ENCODE measurements around the gene MYADML2. TPM values are rescaled to one million over a fixed set of nuclear protein-coding genes. Genes with fewer than 3 reads are reported as not detected.

MYADML2 gene
- total RNA-seq, 2 donors from 2014 or later, result 0.27 TPM; not detected in 1

DNA sequence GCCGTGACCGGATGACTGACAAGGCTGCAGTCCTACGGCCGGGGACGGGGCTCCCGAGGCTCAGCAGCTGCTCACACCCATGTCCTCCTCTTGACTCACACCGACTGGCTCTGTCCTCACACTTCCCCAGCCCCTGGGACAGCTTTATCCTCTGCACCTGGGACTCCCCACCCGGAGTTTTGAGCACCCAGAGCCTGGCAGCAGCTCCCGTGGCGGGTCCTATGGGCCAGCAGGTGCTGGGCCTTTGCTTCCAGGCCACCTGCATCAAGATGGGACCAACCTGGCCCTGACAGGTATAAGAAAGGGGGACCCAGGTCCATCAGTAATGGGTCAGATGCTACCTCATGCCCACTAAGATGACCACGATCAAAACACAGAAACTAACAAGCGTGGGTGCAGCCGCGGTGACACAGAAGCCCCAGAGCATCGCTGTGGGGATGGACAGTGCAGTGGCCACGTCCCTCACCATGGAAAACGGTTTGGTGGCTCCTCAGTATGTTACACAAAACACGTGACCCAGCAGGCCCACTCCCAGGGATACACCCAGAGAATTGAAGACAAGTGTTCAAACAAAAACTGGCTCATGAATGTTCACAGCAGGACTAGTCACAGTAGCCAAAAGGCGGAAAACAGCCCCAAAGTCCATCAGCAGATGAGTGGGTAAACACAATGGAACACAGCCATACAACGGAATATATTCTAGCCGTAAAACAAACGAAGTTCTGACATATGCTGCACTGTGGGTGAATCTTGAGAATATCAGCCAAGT is 17.2 kb upstream of the MYADML2 start:
- H3K4me3 ChIP-seq, result no peak overlapping the region
- no peak for DNase-seq
- no peaks in the 10 kb centered on the region for H3K36me3 ChIP-seq
- intact Hi-C loops (cut with DNase I), result no loop called here
- peaks cover 22% of the 10 kb centered on the region for H3K4me1 ChIP-seq
- no peaks in the 10 kb centered on the region for H3K9me3 ChIP-seq
- H3K9ac ChIP-seq (ENCODE audit: low read depth in 2 of 2, low read length in 2 of 2), result no peak overlapping the region
- H3K27ac ChIP-seq, result no peak overlapping the region
- H3K27me3 ChIP-seq, result peaks cover 44% of the 10 kb centered on the region
- TF ChIP-seq, protein P1, sequence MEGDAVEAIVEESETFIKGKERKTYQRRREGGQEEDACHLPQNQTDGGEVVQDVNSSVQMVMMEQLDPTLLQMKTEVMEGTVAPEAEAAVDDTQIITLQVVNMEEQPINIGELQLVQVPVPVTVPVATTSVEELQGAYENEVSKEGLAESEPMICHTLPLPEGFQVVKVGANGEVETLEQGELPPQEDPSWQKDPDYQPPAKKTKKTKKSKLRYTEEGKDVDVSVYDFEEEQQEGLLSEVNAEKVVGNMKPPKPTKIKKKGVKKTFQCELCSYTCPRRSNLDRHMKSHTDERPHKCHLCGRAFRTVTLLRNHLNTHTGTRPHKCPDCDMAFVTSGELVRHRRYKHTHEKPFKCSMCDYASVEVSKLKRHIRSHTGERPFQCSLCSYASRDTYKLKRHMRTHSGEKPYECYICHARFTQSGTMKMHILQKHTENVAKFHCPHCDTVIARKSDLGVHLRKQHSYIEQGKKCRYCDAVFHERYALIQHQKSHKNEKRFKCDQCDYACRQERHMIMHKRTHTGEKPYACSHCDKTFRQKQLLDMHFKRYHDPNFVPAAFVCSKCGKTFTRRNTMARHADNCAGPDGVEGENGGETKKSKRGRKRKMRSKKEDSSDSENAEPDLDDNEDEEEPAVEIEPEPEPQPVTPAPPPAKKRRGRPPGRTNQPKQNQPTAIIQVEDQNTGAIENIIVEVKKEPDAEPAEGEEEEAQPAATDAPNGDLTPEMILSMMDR (IDR thresholded peaks at IDR 0.05), result no peak

DNA sequence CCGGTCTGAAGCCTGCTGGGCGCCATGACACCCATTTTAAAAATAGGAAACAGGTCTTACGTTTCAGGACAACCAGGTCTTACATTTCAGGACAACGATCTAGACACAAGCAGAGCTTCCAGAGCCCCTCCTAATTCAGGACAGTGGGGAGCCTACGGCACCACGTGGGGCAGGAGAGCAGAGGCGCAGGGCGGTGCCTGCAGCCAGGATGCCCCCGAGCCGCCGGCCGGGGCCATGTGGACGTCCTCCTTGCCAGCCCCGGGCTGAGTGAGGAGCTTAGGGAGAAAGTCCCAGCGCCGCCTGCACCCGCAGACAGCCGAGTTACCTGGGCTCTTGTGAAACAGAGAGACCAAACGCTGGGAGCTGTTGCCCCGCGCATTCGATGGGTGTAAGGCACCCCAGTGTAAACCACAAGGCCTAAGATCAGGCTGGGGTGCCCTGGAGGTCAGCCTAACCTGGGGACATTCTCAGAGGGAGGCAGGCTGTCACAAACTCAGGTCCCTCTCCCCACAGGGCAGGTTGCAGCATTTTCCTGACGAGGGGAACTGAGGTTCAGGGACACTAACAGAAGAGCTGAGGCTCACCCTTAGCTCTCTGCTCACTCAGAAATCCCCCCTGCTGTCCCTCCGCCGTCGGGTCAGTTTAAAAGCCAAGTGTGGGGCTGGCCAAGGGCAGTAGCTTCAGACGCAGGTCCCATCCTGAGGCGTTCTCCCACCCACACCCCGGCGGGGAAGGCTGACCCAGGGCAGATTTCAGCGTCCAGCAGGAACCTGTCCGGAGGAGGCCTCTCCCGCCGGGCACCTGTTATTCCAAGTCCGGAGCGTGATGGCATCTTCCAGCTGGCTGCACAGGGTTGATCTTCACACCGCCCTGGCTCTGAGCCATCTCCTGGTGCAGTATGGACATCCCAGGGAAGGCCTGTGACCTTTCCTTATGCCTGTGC is 15.7 kb upstream of the MYADML2 start:
- DNase-seq, result no peak
- H3K27me3 ChIP-seq, result peaks cover 55% of the 10 kb centered on the region
- H3K9ac ChIP-seq (ENCODE audit: low read depth in 2 of 2, low read length in 2 of 2), result no peak overlapping the region
- no peak overlapping the region for H3K4me3 ChIP-seq
- intact Hi-C loops (cut with DNase I), result no loop called here
- TF ChIP-seq, protein P1 (IDR thresholded peaks at IDR 0.05), result no peak
- H3K36me3 ChIP-seq, result no peaks in the 10 kb centered on the region
- no peak overlapping the region for H3K27ac ChIP-seq
- peaks cover 15% of the 10 kb centered on the region for H3K4me1 ChIP-seq
- no peaks in the 10 kb centered on the region for H3K9me3 ChIP-seq

DNA sequence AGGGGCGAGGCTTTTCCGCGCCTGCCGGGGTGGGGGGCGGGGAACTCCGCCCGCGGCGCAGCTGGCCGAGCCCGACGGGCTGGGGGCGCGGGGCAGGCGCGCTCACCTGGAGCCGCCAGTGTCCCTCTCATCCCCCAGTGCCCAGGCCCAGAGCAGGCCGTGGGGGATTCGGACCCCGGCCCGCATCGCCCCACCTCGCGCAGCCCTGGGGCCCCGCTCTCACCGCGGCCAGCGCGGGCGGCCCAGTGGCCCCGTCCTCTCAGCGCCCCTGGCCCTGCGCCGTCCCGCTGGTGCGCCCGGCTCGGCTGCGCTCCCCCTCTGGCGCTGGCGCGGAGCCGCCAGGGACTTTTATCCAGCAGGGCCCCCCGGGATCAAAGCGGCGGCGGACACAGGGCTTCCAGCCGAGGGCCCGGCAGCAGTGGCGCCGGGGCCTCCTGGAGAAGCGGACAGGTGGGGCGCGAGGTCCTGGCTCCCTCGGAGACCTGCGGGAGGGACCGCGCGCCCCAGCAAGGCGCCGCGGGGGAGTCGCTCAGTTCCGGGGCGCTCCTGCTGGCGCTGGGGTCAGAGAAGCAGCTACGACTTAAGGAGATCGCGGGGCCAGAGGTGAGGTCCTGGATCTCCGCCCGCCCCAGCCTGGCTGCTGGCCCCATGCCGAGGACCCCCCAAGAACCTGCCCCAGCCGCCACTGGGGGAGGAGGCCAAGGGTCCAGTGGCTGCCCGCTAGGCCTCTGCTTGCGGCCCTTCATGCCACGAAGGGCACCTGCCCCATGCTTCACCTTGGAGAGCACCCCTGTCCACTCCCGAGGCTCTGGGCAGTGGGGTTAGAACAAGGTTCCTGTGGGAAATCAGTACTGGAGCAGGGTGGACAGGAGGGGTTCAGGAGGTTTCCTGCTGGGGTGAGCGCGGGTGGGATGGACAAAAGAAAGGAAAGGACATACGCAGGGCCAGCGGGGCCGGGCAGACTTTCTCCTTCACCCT is 14.8 kb upstream of the MYADML2 start:
- H3K27ac ChIP-seq, result no peak overlapping the region
- H3K4me1 ChIP-seq, result peaks cover 8% of the 10 kb centered on the region
- H3K9me3 ChIP-seq, result no peaks in the 10 kb centered on the region
- no peak for DNase-seq
- no peaks in the 10 kb centered on the region for H3K36me3 ChIP-seq
- TF ChIP-seq, protein P1 (IDR thresholded peaks at IDR 0.05), result no peak
- intact Hi-C loops (cut with DNase I), result no loop called here
- peaks cover 55% of the 10 kb centered on the region for H3K27me3 ChIP-seq
- H3K9ac ChIP-seq (ENCODE audit: low read depth in 2 of 2, low read length in 2 of 2), result no peak overlapping the region
- H3K4me3 ChIP-seq, result no peak overlapping the region

DNA sequence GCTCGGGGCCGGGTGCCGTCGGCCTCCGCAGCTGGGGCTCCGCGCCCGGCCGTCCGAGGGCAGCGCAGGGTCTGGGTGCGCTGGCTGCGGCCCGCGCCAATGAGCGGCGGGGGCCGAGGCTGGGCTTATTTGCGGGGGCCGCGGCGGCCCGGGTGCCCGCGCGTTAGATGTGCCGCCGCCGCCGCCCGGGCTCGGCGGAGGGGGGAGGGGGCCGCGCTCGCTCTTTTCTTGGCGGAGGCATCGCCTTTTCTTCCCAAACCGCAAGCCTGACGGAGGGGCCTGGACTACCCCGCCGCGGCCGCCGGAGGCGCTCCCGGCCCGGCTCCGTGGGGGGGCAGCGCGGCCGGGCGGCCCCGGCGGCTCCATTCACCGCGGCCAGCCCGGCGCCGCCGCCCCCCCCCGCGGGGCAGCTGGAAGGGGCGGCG is 14.1 kb upstream of the MYADML2 start, which contains the start of gene NOTUM:
Gene NOTUM (minus strand): TSS at position 101 of the 425 bp plus-strand sequence. CDS start 278 bp downstream, outside the sequence.
- peaks cover 8% of the 10 kb centered on the region for H3K4me1 ChIP-seq
- TF ChIP-seq, protein P1 (IDR thresholded peaks at IDR 0.05), result no peak
- H3K27me3 ChIP-seq, result peaks cover 55% of the 10 kb centered on the region
- no peak for DNase-seq
- no peaks in the 10 kb centered on the region for H3K36me3 ChIP-seq
- H3K4me3 ChIP-seq, result peak within 1 kb of the TSS; percentile 48
- intact Hi-C loops (cut with DNase I), result no loop called here
- no peak within 1 kb of the TSS for H3K27ac ChIP-seq
- H3K9ac ChIP-seq (ENCODE audit: low read depth in 2 of 2, low read length in 2 of 2), result peak within 1 kb of the TSS in 1 of 2 donors; percentile 35
- H3K9me3 ChIP-seq, result no peaks in the 10 kb centered on the region
